ENCODE data around the gene ST6GALNAC2.

- TF ChIP-seq ARNT (IDR thresholded peaks at IDR 0.05) (no peak), FOXA1 (IDR thresholded peaks at IDR 0.05) (no peak), SUZ12 (IDR thresholded peaks at IDR 0.05) (no peak), ZNF384 (IDR thresholded peaks at IDR 0.05) (no peak), SP1 (IDR thresholded peaks at IDR 0.05) (no peak), FOXK2 (IDR thresholded peaks at IDR 0.05) (no peak), L3MBTL2 (conservative IDR thresholded peaks at IDR 0.05) (no peak), BHLHE40 (IDR thresholded peaks at IDR 0.05; ENCODE audit: borderline replicate concordance) (no peak), ELF4 (IDR thresholded peaks at IDR 0.05) (no peak), TARDBP (IDR thresholded peaks at IDR 0.05) (no peak)
Measured at GRCh38 chr17:76566613-76566943, 19.1 kb downstream of the ST6GALNAC2 start.
